Panc1 (cell line): ENCODE measurements around the gene PRKD2. TPM values are rescaled to one million over a fixed set of nuclear protein-coding genes. Genes with fewer than 3 reads are reported as not detected.

Experiments used
- ATAC-seq: fragments of 200-7000 bp; cut with Tn5 transposase; 2 replicates; pipeline ENCODE4 v1.9.1; 2020; ENCODE audit warnings: mild to moderate bottlenecking, moderate library complexity
- BruUV-seq: library from RNA; stranded (reverse); fragments of 400-500 nt; replicated peaks from 2 replicates; lab custom pipeline; 2021; lab: Mats Ljungman, UMichigan
- CTCF ChIA-PET: fragments of 300-600 bp; sonication (Branson Sonifier 250); formaldehyde crosslinking; loops from one replicate; lab custom pipeline; 2022; ENCODE audit warnings: antibody characterized with exemption; lab: Charles Lee
- POLR2A ChIA-PET: fragments of 300-600 bp; sonication (Branson Sonifier 250); formaldehyde crosslinking; loops from one replicate; lab custom pipeline; 2022; ENCODE audit warnings: antibody characterized with exemption; lab: Charles Lee
- DNase-seq: peaks from one replicate; pipeline ENCODE4 v3.0.0-alpha.2; 2010; ENCODE audit warnings: low read depth, low spot score
- H3K27ac ChIP-seq: 2 replicates; pipeline ENCODE4 v1.5.1; 2011; ENCODE audit warnings: mild to moderate bottlenecking, low read length, inconsistent platforms
- H3K27me3 ChIP-seq: fragments of 200-500 bp; sonication (Bioruptor generic); 2 replicates; pipeline ENCODE4 v1.6.0; 2014; ENCODE audit warnings: low read length, inconsistent platforms; ENCODE audit not compliant: control insufficient read depth, insufficient read depth
- H3K36me3 ChIP-seq: fragments of 200-500 bp; sonication (Bioruptor generic); 2 replicates; pipeline ENCODE4 v1.5.1; 2014; ENCODE audit warnings: inconsistent platforms, mild to moderate bottlenecking, low read length, moderate library complexity; ENCODE audit not compliant: control insufficient read depth, insufficient read depth
- H3K4me1 ChIP-seq: 2 replicates; pipeline ENCODE4 v1.5.1; 2011; ENCODE audit warnings: inconsistent platforms, mild to moderate bottlenecking, low read length, moderate library complexity; ENCODE audit not compliant: control insufficient read depth, insufficient read depth
- H3K4me3 ChIP-seq, 2 experiments: 2 replicates each; pipeline ENCODE4 v1.5.1; 2011 to 2012; ENCODE audit warnings: low read depth in 2 of 2, low read length in 2 of 2, mild to moderate bottlenecking in 2 of 2, inconsistent platforms in 1 of 2, moderate library complexity in 1 of 2
- H3K9me3 ChIP-seq: fragments of 200-500 bp; sonication (Bioruptor generic); 2 replicates; pipeline ENCODE4 v1.5.1; 2014; ENCODE audit warnings: low read depth, mild to moderate bottlenecking, inconsistent platforms, low read length, moderate library complexity; ENCODE audit not compliant: control insufficient read depth, insufficient read depth
- CTCF ChIP-seq: fragments of 450-650 bp; IDR thresholded peaks from 2 replicates; pipeline ENCODE4 v1.5.1; 2017; ENCODE audit warnings: mild to moderate bottlenecking
- POLR2AphosphoS5 ChIP-seq: IDR thresholded peaks from 2 replicates; pipeline ENCODE4 v1.6.1; 2012; ENCODE audit warnings: mild to moderate bottlenecking, low read depth, low read length, moderate library complexity
- REST ChIP-seq, 2 experiments: IDR thresholded peaks; 2 replicates each; pipeline ENCODE4 v1.6.1; 2011 to 2012; ENCODE audit warnings: low read depth in 2 of 2, control low read depth in 1 of 2, low read length in 1 of 2, mild to moderate bottlenecking in 1 of 2, moderate library complexity in 1 of 2; ENCODE audit not compliant: insufficient read depth in 1 of 2
- SIN3A ChIP-seq: IDR thresholded peaks from 2 replicates; pipeline ENCODE4 v1.6.1; 2012; ENCODE audit warnings: low read depth, mild to moderate bottlenecking, low read length, moderate library complexity, borderline replicate concordance; ENCODE audit not compliant: insufficient read depth
- TCF7L2 ChIP-seq: IDR thresholded peaks from 2 replicates; pipeline ENCODE4 v1.6.1; 2011; ENCODE audit warnings: mild to moderate bottlenecking, low read depth, low read length, inconsistent platforms
- in situ Hi-C: cut with HindIII; loops from 2 replicates; pipeline ENCODE4 v1.10.0; 2016; ENCODE audit warnings: low sequenced_read_pairs, low pct_unique_long_range_greater_than_20kb
- intact Hi-C: fragments of 100-400 bp; cut with micrococcal nuclease; formaldehyde crosslinking; loops from one replicate; pipeline ENCODE4 v1.10.0; 2022; ENCODE audit not compliant: unreplicated experiment
- total RNA-seq: library from RNA; stranded (reverse); gene quantifications from one replicate; pipeline ENCODE4 v1.2.1, GENCODE V29; 2021; ENCODE audit not compliant: unreplicated experiment

The PRKD2 gene
- total RNA-seq, 1 experiment from 2014 or later: 41.2 TPM

- ATAC-seq (no peak), DNase-seq (no peak)
- intact Hi-C loops: no loop called here
- ChIA-PET CTCF (interaction anchor here (0.6 kb wide), 1 partner anchor 149 kb away, joined by 8 read pairs; no protein-coding TSS in a partner anchor), POLR2A (no interaction called here)
- TF ChIP-seq POLR2AphosphoS5: no peak
- TF ChIP-seq TCF7L2: no peak
- no peak for TF ChIP-seq REST (IDR thresholded peaks at IDR 0.05; ENCODE audit: insufficient read depth in 1 of 2, low read depth in 2 of 2, low read length in 1 of 2)
- no peak for TF ChIP-seq CTCF
- TF ChIP-seq SIN3A: no peak
- no peaks in the 10 kb centered on the region for H3K9me3 ChIP-seq
- no peak overlapping the region for H3K4me3 ChIP-seq
- H3K27ac ChIP-seq: no peak overlapping the region
- peaks cover 4% of the 10 kb centered on the region for H3K4me1 ChIP-seq
- H3K36me3 ChIP-seq: no peaks in the 10 kb centered on the region
- in situ Hi-C loops: no loop called here
- no TSS peak for BruUV-seq
- no peaks in the 10 kb centered on the region for H3K27me3 ChIP-seq
Observed at GRCh38 chr19:46665072-46665471, 51.8 kb downstream of the PRKD2 start.

- DNase-seq (peak; percentile 69), ATAC-seq (peak; percentile 78)
- Histone ChIP-seq H3K27ac (0 out of 2 replicates have a peak overlapping the region, but pooled peaks have one; percentile 29), H3K4me1 (peaks cover 7% of the 10 kb centered on the region), H3K27me3 (no peaks in the 10 kb centered on the region), H3K4me3 (peak overlapping the region; percentile 49 to 65), H3K36me3 (no peaks in the 10 kb centered on the region), H3K9me3 (no peaks in the 10 kb centered on the region)
- TF ChIP-seq POLR2AphosphoS5 (no peak), CTCF (peak; percentile 93)
- ChIA-PET POLR2A (interaction anchor here (0.7 kb wide), 1 partner anchor 49 kb away, joined by 3 read pairs; no protein-coding TSS in a partner anchor), CTCF (interaction anchor here (0.6 to 2.0 kb wide), 8 partner anchors 11 to 50 kb away, joined by 3 to 11 read pairs (median 8); no protein-coding TSS in a partner anchor)
- in situ Hi-C loops (no loop called here), intact Hi-C loops (loop anchor here (1.0 kb wide), 1 partner anchor 48 kb away; no protein-coding TSS in a partner anchor)
- no TSS peak for BruUV-seq
Observed at GRCh38 chr19:46661735-46662592, 55.0 kb downstream of the PRKD2 start.
